OCI-LY7 (cell line): ENCODE measurements around the gene OGDH.

Source experiments
- EZH2phosphoT487 ChIP-seq: fragments of 200-600 bp; sonication (generic); IDR thresholded peaks from 2 replicates; pipeline ENCODE4 v1.6.1; 2018; ENCODE audit warnings: low read depth, borderline replicate concordance, mild to moderate bottlenecking, mixed run types, antibody characterized with exemption, low read length, moderate library complexity, mixed read lengths
- TF ChIP-seq, protein P1 (sequence below): fragments of 200-600 bp; sonication (generic); conservative IDR thresholded peaks from 2 replicates; pipeline ENCODE4 v1.5.1; 2014; ENCODE audit warnings: mild to moderate bottlenecking, antibody characterized with exemption, low read length, moderate library complexity, mixed read lengths

DNA sequence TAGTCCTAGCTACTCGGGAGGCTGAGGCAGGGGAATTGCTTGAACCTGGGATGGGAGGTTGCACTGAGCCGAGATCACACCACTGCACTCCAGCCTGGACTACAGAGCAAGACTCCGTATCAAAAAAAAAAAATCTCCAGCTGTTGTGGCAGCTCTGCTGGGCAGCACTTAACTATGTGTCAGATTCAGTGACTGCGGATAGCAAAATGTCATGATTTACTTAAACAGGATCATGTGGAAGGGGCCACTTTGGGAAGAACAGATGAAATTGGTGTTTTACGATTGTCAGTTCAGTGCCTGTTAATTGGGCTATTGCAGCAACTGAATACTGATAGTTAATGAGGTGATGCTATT is 15.3 kb downstream of the OGDH start:
- TF ChIP-seq, protein P1, sequence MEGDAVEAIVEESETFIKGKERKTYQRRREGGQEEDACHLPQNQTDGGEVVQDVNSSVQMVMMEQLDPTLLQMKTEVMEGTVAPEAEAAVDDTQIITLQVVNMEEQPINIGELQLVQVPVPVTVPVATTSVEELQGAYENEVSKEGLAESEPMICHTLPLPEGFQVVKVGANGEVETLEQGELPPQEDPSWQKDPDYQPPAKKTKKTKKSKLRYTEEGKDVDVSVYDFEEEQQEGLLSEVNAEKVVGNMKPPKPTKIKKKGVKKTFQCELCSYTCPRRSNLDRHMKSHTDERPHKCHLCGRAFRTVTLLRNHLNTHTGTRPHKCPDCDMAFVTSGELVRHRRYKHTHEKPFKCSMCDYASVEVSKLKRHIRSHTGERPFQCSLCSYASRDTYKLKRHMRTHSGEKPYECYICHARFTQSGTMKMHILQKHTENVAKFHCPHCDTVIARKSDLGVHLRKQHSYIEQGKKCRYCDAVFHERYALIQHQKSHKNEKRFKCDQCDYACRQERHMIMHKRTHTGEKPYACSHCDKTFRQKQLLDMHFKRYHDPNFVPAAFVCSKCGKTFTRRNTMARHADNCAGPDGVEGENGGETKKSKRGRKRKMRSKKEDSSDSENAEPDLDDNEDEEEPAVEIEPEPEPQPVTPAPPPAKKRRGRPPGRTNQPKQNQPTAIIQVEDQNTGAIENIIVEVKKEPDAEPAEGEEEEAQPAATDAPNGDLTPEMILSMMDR = no peak
- TF ChIP-seq EZH2phosphoT487 = no peak
